Osteoblast (primary cell): ENCODE measurements around the gene NIPA2. TPM values are rescaled to one million over a fixed set of nuclear protein-coding genes. Genes with fewer than 3 reads are reported as not detected.

Experiments
- DNase-seq: peaks from one replicate; pipeline ENCODE4 v3.0.0; 2011; ENCODE audit warnings: low spot score, mixed read lengths; ENCODE audit not compliant: insufficient read length; ENCODE audit errors: missing footprints
- H2AFZ ChIP-seq: 2 replicates; pipeline ENCODE4 v1.6.0; 2011; ENCODE audit warnings: mild to moderate bottlenecking, low read length
- H3K27ac ChIP-seq: 2 replicates; pipeline ENCODE4 v1.5.1; 2011; ENCODE audit warnings: mild to moderate bottlenecking, low read depth, low read length, moderate library complexity
- H3K27me3 ChIP-seq: 2 replicates; pipeline ENCODE4 v1.6.0; 2012; ENCODE audit warnings: mild to moderate bottlenecking, control low read depth, inconsistent platforms, low read length, moderate library complexity; ENCODE audit not compliant: insufficient read depth
- H3K36me3 ChIP-seq: 2 replicates; pipeline ENCODE4 v1.5.1; 2011; ENCODE audit warnings: mild to moderate bottlenecking, low read length, control low read depth, moderate library complexity; ENCODE audit not compliant: insufficient read depth
- H3K4me1 ChIP-seq: 2 replicates; pipeline ENCODE4 v1.5.1; 2011; ENCODE audit warnings: mild to moderate bottlenecking, low read length, control low read depth, moderate library complexity; ENCODE audit not compliant: insufficient read depth
- H3K4me2 ChIP-seq: 2 replicates; pipeline ENCODE4 v1.6.0; 2011; ENCODE audit warnings: mild to moderate bottlenecking, low read length; ENCODE audit not compliant: insufficient read depth
- H3K4me3 ChIP-seq: fragments of 200-600 bp; sonication (generic); 3 replicates; pipeline ENCODE4 v1.5.1; 2012; ENCODE audit warnings: mild to moderate bottlenecking, low read length, inconsistent platforms; ENCODE audit not compliant: insufficient read depth
- H3K79me2 ChIP-seq: 2 replicates; pipeline ENCODE4 v1.6.0; 2012; ENCODE audit warnings: mild to moderate bottlenecking, low read length, control low read depth, inconsistent platforms; ENCODE audit not compliant: insufficient read depth
- H3K9me3 ChIP-seq: 2 replicates; pipeline ENCODE4 v1.5.1; 2011; ENCODE audit warnings: low read depth, low read length, control low read depth
- H4K20me1 ChIP-seq: 2 replicates; pipeline ENCODE4 v1.6.0; 2012; ENCODE audit warnings: mild to moderate bottlenecking, low read length, control low read depth; ENCODE audit not compliant: insufficient read depth
- CTCF ChIP-seq: IDR thresholded peaks from 2 replicates; pipeline ENCODE4 v1.5.1; 2011; ENCODE audit warnings: mild to moderate bottlenecking, low read depth, low read length, moderate library complexity; ENCODE audit errors: extremely low read depth
- total RNA-seq: library from RNA; depleted of rRNA; stranded (reverse); fragments of >200 nt; gene quantifications from 2 replicates; pipeline ENCODE4 v1.2.3, GENCODE V29; 2012

The NIPA2 gene
- total RNA-seq, 1 donor: 50.3 TPM

DNA sequence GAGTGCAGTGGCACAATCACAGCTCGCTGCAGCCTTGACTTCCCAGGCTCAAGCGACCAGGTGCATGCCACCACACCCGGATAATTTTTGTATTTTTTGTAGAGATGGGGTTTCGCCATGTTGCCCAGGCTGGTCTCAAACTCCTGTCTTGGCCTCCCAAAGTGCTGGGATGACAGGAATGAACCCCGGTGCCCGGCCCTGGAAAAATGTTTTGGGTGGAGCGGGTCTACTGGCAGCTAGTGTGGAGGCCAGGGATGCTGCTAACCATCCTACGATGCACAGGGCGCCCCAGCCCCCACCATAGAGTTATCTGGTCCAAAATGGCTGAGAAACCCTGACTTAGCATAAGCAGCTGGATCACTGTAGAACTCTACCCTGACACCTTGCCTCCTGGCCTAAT is 35.4 kb downstream of the NIPA2 start:
- H3K27me3 ChIP-seq: no peaks in the 10 kb centered on the region

DNA sequence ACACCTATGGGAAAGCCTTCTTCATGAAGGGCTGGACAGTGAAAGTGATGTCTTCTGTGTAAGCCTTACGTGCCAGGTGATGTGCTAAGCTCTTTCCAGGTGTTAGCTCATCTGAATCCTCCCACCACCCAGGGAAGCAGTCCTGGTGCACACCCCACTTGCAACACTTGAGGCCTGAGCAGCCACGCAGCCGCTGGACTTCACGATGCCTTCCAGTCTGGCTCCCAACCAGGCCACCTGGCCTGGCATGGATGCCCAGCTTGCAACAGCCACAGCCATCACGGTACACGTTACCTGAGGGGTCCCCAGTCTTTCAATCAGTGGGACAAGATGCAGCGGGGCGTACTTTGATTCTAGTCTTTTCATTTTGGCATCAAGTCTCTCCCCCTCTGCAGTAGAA is 35.8 kb downstream of the NIPA2 start:
- H3K36me3 ChIP-seq: peaks cover 72% of the 10 kb centered on the region
- no peaks in the 10 kb centered on the region for H3K9me3 ChIP-seq
- H3K27me3 ChIP-seq: no peaks in the 10 kb centered on the region
- H3K4me3 ChIP-seq: no peak overlapping the region
- DNase-seq: peak; percentile 51
- peaks cover 13% of the 10 kb centered on the region for H3K79me2 ChIP-seq
- TF ChIP-seq CTCF: no peak
- H3K27ac ChIP-seq: no peak overlapping the region
- H3K4me2 ChIP-seq: no peak overlapping the region
- H3K4me1 ChIP-seq: peaks cover 6% of the 10 kb centered on the region
- H4K20me1 ChIP-seq: no peaks in the 10 kb centered on the region
- no peak overlapping the region for H2AFZ ChIP-seq

More for the DNA sequence above, 35.4 kb downstream of the NIPA2 start:
- H3K4me3 ChIP-seq: no peak overlapping the region
- no peaks in the 10 kb centered on the region for H3K9me3 ChIP-seq
- no peak overlapping the region for H3K4me2 ChIP-seq
- peaks cover 13% of the 10 kb centered on the region for H3K79me2 ChIP-seq
- TF ChIP-seq CTCF: no peak
- no peak for DNase-seq
- no peak overlapping the region for H3K27ac ChIP-seq
- no peaks in the 10 kb centered on the region for H4K20me1 ChIP-seq
- H3K4me1 ChIP-seq: peaks cover 6% of the 10 kb centered on the region
- H2AFZ ChIP-seq: no peak overlapping the region
- H3K36me3 ChIP-seq: peaks cover 77% of the 10 kb centered on the region

DNA sequence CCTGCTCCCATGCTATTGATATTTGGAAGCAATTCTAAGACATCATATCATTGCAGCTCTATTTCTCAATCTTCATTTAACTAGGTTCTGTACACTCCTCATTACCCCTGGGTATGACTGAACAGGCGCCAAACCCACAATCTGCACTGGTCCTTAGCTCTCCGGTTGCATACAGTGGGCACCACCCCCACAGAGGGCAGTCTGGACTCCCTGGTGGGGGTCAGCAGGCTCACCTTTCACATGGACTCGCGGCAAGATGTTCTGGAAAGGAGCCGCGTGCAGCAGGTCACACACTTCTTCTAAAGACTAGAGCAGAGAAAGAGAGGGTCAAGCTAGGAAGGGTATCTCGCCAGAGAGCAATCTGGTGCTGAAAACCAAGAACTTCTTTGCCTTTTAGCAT is 36.5 kb downstream of the NIPA2 start:
- Histone ChIP-seq H3K4me1 (peaks cover 6% of the 10 kb centered on the region), H2AFZ (no peak overlapping the region), H3K27ac (no peak overlapping the region), H3K4me2 (no peak overlapping the region), H3K79me2 (peaks cover 13% of the 10 kb centered on the region), H3K36me3 (peaks cover 65% of the 10 kb centered on the region), H4K20me1 (no peaks in the 10 kb centered on the region), H3K4me3 (no peak overlapping the region), H3K9me3 (no peaks in the 10 kb centered on the region), H3K27me3 (no peaks in the 10 kb centered on the region)
- TF ChIP-seq CTCF: no peak
- DNase-seq: no peak

DNA sequence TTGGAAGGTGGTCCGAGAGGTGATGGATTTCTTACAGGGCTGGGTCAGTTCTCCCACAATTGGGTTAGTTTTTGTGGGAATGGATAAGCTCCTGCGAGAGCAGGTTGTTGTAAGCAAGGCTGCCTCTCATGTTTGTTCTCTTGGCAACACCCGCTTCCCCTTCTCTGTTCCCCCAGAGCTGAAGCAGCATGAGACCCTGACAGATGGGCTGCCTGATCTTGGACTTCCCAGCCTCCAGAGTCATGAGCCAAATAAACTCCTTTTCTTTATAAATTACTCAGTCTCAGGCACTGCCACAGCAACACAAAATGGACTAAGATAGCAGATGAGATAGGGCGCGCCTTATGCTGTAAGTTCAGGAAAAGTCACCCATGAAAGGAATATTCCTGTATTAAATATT is 38.7 kb downstream of the NIPA2 start:
- H3K27ac ChIP-seq: no peak overlapping the region

More for the DNA sequence above, 38.7 kb downstream of the NIPA2 start:
- Histone ChIP-seq H3K4me3 (no peak overlapping the region), H4K20me1 (peaks cover 5% of the 10 kb centered on the region), H3K79me2 (peaks cover 13% of the 10 kb centered on the region), H3K36me3 (peaks cover 64% of the 10 kb centered on the region), H2AFZ (no peak overlapping the region), H3K9me3 (no peaks in the 10 kb centered on the region), H3K4me2 (no peak overlapping the region), H3K27me3 (no peaks in the 10 kb centered on the region), H3K4me1 (peaks cover 6% of the 10 kb centered on the region)
- TF ChIP-seq CTCF: no peak
- DNase-seq: no peak
